NCI-H2081 (cell line): Measurements from ENCODE around the gene TBC1D1.

ENCODE experiments used
- DNase-seq, 2 experiments: peaks; one replicate each; lab custom pipeline; 2025; lab: John Stamatoyannopoulos, UW

Gene TBC1D1

GRCh38 chr4:38125816-38126215, 234.9 kb downstream of the TBC1D1 start:
- DNase-seq: no peak

GRCh38 chr4:38128478-38129459, 237.9 kb downstream of the TBC1D1 start:
- DNase-seq: peak in 1 of 2 experiments; percentile 6

DNA sequence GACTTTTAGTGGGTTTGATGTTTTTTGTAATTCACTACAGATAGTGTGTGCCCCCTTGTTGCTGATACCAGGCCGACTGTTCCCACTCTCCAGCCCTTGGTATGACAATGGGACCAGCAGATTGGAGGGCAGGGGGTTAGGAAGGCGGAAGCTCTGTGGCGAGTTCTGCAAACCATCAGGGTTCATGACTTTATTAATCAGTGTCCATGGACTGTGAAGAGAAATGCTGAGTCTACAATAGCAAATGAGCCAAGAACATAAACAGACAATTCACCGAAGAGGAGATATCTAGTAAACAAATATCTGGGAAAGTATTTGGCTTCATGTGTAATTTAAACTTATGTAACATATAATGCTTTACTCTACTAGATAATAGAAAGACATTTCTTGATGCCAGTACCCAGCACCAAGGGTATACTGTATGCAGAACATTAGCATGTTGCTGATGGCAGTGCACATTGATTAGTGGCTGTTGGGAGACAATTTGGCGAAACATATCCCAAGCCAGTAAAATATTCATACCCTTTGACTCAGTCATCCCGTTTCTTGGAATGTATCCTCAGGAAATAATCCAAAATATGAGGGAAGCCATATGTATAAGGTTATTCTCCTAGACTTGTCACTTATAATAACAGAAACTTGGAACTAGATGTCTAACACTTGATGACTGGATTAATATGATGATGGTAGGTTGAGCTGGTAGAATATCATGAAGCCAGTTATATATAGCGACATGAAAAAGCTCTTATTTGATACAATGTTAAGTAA, 238.8 kb downstream of the TBC1D1 start:
- DNase-seq: no peak

DNA sequence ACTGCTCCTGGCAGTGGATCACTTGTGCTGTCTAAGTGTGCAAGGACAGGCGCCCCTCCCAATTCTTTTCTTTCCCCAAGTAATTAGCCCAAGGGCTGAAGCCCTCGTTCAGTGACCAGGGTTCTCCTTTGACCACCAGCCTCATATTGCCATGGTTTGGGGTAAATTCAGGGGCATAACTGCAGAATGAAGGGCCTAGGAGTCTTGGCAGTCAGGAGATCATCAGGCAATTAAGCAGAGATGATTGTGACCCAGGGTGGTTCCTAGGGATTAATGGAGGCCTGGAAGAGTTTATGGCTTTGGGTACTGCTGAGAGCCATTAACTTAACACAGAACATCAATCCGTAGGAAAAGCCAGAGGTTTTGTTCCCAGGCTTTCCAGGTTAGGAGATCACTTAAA, 240.0 kb downstream of the TBC1D1 start:
- DNase-seq: no peak

GRCh38 chr4:38131371-38132091, 240.6 kb downstream of the TBC1D1 start:
- peak in 1 of 2 experiments; percentile 14 for DNase-seq

DNA sequence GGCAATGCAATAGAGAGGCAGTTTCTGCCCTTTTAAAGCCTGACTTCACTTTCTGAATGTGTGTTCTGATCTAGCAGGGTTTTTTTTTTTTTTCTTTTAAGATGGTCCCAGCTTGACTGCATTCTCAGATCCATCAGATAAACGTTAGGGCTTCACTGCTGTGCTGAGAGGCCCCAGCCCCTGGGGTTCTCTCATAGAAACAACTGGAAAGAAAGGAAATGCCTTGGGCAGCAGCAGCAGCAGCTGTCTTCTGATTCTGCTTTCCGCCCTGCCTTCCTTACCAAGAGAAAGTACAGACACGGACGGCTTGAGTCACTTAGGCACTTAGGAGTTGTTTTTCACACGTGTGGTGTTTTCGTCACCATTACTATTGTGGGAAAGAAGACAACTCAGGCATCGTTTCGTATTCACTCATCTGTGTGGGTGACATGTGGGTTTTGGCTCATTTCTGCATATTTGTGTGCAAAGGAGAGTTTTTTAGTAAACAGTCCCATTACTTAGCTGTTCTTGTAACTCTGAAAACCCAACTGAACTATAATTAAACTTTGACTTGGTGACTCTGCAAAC, 241.3 kb downstream of the TBC1D1 start:
- no peak for DNase-seq

DNA sequence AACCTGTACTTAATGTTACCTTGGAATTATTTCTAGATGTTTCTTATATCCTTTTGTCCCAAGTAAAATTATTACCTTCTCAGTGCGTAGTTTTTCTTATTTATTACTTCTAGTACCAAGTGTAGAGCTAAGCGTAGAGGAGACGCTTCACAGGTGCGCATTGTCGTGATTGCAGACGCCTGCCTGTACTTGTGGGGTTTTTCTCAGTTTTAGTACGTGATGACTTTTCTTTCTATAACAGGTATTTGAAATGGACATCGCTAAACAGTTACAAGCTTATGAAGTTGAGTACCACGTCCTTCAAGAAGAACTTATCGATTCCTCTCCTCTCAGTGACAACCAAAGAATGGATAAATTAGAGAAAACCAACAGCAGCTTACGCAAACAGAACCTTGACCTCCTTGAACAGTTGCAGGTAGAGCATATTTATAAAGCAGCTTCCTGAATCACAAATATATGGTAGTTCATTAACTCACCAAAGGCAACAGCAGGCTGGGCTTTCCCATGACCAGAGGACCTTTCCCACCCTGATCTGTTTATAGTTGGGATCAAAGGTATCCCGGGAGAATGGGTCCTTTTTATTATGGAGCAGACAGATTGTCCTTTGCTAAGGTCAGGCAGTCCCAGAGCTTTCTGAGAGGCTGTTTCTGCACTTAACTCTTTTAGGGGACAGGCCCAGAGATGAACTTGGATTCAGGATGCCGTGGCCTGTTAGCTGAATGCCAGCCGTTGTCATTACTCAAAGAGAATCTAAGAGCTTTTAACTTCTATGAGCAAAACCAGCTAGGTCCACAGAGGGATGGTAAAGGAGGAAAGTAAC, 242.2 kb downstream of the TBC1D1 start:
- DNase-seq: no peak

GRCh38 chr4:38133711-38134480, 243.0 kb downstream of the TBC1D1 start:
- DNase-seq: no peak

- no peak for DNase-seq
Measured at GRCh38 chr4:38135201-38135600, 244.3 kb downstream of the TBC1D1 start.

GRCh38 chr4:38136604-38137003, 245.7 kb downstream of the TBC1D1 start:
- DNase-seq: no peak

- DNase-seq: no peak
Measured at GRCh38 chr4:38137080-38137479, 246.2 kb downstream of the TBC1D1 start.

DNA sequence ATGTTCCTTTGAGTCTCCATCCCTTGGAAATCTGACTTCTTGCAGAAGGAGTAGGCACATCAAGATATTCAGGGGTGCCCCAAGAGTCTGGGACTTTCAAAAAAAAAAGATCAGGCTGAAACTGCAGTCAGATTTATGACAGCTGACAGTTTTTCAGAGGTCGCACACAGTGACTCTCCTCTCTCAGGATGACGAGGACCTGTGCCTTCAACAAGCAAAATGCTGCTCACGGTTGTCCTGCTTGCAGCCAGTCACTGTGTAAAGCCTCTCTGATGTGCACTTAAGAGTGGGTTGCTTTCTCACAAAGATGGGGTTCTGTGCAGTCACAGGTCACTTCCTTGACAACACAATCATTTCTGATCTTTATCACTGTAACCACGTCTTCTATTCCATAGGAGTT, 247.5 kb downstream of the TBC1D1 start:
- no peak for DNase-seq

DNA sequence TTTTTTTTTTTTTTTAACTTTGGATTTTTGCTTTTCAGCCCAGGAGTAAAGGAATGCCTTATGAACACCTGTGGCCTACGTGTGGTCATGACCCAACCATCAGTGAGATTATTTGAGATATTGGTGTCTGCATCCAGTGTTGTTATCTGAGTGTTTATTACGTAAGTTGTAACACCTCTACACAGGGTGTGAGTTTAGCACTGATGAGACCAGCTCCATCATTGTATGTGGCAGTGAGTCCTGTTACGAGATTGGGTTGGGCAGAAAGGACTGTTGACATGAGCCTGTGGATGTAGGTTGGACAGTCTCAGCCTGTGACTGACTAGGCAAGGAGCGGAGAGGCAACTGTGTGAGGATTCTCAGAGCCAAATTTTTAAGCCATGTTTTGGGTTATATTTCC, 248.3 kb downstream of the TBC1D1 start:
- DNase-seq: no peak

DNA sequence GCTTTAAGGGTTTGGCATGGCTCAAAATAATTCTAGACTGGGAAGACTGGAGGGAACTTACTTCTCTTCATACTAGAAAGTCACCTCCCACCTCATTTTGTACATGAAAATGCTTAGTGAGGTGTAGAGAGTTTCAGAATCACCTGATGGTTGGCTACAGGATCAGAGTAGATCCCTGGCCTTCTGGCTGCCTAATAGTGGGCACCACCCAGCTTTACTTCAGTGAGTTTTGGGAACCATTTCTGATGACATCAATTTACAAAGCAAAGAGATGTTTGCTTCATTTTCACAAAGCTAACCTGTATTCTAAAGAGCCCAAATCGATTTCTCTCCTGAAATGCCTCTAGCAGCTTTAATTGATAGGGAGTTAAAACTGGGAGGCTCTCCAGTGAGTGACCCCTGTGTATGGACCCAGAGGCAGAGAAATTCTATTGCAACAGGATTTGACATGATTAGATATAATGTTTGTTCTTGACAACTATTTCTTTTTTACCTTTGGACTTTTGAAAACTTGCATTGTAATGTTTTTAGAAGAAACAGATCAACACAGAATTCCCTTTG, 249.8 kb downstream of the TBC1D1 start:
- no peak for DNase-seq

GRCh38 chr4:38141808-38142500, 251.1 kb downstream of the TBC1D1 start:
- DNase-seq: no peak

- no peak for DNase-seq
Measured at GRCh38 chr4:38144031-38144430, 253.1 kb downstream of the TBC1D1 start.

DNA sequence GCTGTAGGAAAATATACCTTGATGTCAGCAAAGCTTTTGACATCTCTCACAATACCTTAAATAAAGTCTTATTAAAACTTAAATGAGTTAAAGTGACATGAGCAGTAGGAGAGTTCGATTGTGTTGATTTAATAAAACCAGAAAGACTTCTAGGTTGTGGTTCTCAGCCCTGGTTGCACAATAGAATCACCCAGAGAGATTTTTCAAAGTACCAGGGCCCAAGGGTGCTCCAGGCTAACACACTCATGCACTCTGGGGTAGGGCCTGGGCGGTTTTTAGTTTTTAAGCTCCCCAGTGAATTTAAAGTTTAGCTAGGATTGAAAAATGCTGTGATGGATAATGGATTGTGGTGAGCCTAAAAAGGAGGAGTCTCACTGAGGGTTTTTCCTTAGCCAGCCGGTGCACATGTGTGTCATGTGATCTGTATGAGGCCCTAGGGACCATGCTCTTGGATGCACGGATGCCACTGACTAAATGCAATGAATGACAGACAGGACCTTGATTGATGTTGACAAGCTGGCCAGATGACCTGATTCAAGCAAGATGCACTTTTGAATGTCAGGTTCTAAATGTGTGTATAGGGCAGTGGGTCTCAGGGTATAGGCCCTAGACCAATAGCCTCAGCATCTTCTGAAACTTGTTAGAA, 254.3 kb downstream of the TBC1D1 start:
- DNase-seq: no peak

- no peak for DNase-seq
Measured at GRCh38 chr4:38145741-38146140, 254.9 kb downstream of the TBC1D1 start.

GRCh38 chr4:38146383-38146782, 255.5 kb downstream of the TBC1D1 start:
- no peak for DNase-seq
